ENCODE results near the gene XAB2.

GRCh38 chr19:7617735-7618134, 11.6 kb downstream of the XAB2 start:
- TF ChIP-seq EZH2 (IDR thresholded peaks at IDR 0.05) (no peak), POLR2AphosphoS5 (IDR thresholded peaks at IDR 0.05; ENCODE audit: borderline replicate concordance, low read depth, low read length) (no peak), FOXP2 (optimal IDR thresholded peaks at IDR 0.05; ENCODE audit: control extremely low read depth, extremely low read length, insufficient read depth) (no peak)
